ENCODE results near the gene IFITM1. TPM values are rescaled to one million over a fixed set of nuclear protein-coding genes. Genes with fewer than 3 reads are reported as not detected.
"Not testable (repeated sequence)": the region's sequence is repeated elsewhere in the genome, so short reads cannot be mapped to it uniquely, and the experiment has no call there.

IFITM1 gene
- total and polyA plus RNA-seq, 2 donors (not counting 3 experiments of a cell fraction or from before 2014, with no cell fraction given): 11.5 to 24.6 TPM

DNA sequence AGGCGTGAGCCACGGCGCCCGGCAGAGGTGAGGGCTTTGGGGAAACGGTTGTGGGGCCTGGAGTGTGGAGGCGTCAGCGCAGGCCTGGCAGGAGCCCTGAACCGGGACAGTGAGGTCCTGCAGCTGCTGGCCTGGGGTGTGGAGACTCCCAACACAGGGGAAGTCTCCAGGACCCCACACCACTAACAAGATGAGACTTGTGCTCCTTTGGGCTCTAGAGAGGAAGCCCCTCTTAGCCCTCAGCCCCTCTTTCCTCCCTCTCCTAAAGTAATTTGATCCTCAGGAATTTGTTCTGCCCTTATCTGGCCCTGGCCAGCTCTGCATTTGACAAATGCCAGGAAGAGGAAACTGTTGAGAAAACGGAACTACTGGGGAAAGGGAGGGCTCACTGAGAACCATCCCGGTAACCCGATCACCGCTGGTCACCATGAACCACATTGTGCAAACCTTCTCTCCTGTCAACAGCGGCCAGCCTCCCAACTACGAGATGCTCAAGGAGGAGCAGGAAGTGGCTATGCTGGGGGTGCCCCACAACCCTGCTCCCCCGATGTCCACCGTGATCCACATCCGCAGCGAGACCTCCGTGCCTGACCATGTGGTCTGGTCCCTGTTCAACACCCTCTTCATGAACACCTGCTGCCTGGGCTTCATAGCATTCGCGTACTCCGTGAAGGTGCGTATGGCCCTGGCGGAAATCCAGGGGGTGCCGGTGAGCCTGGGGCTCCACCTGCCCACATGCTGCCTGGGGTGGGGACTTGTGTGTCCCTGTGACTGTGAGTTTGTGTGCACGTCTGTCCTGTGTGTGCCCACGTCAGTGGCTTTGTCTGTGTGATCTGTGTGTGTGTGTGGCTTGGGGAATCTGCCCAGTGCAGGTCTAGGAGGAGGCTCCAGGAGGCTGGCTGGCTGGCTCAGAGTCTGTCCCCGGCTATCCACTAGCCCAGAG lies 5.8 kb upstream of the IFITM1 start, which contains the start of gene IFITM2:
Gene IFITM2, plus strand, starts transcription at position 51 of the 943 bp plus-strand sequence. Its CDS starts 377 bp downstream, at position 428.
- Histone ChIP-seq H3K4me2 (ENCODE audit: insufficient read depth, low read length) (peak within 1 kb of the TSS; percentile 84), H3K4me3 (replicated peaks in 1 of 3; ENCODE audit: insufficient read depth in 1 of 3, low read depth in 1 of 3, low read length in 3 of 3) (peak within 1 kb of the TSS; percentile 10 to 70 (median 49)), H3K4me1 (ENCODE audit: control insufficient read depth, extremely low read depth, insufficient read depth, low read length) (peaks cover 15% of the 10 kb centered on the region), H3K79me2 (ENCODE audit: control insufficient read depth, insufficient read depth, low read length) (peaks cover 13% of the 10 kb centered on the region), H3K9ac (replicated peaks; ENCODE audit: extremely low read depth, insufficient read depth, low read length) (peak within 1 kb of the TSS; percentile 13), H3K27ac (ENCODE audit: insufficient read depth, low read depth, low read length) (peak within 1 kb of the TSS; percentile 6), H2AFZ (ENCODE audit: low read depth, low read length) (peak within 1 kb of the TSS; percentile 14)
- DNase-seq (ENCODE audit: low read depth, low spot score): peak; percentile 71
- peak; percentile 94 for FAIRE-seq
- ChIA-PET POLR2A (interaction anchor here (1.0 kb wide), 1 partner anchor 48 kb away, joined by 7 read pairs; no protein-coding TSS in a partner anchor), CTCF (interaction anchor here (0.8 to 4.3 kb wide), 6 partner anchors 9 to 140 kb away, joined by 3 to 79 read pairs (median 10); partner anchors contain the start of gene IFITM3)
- intact Hi-C loops (cut with micrococcal nuclease): loop anchor here (1.0 to 5.0 kb wide), 4 partner anchors 48 to 209 kb away; partner anchors contain the start of genes BET1L, PSMD13, RIC8A and SIRT3
- H3K9me3 ChIP-seq (replicated peaks; ENCODE audit: control insufficient read depth, insufficient read depth, low read length); H3K27me3 ChIP-seq (ENCODE audit: control insufficient read depth in 2 of 2, insufficient read depth in 2 of 2, low read length in 2 of 2); H3K36me3 ChIP-seq (ENCODE audit: control insufficient read depth in 2 of 2, extremely low read depth in 1 of 2, insufficient read depth in 2 of 2, low read length in 2 of 2); dilution Hi-C loops (cut with MboI; ENCODE audit: extremely low pct_ligation_motif_present, low sequenced_read_pairs); H4K20me1 ChIP-seq (replicated peaks; ENCODE audit: control insufficient read depth, extremely low read depth, insufficient read depth, low read length); H3K9me1 ChIP-seq (replicated peaks; ENCODE audit: control insufficient read depth, extremely low read depth, insufficient read depth, low read length): not testable (repeated sequence)
- peak; percentile 90 for TF ChIP-seq POLR2A (IDR thresholded peaks at IDR 0.05; ENCODE audit: low read depth, low read length)
- TF ChIP-seq, protein P1, sequence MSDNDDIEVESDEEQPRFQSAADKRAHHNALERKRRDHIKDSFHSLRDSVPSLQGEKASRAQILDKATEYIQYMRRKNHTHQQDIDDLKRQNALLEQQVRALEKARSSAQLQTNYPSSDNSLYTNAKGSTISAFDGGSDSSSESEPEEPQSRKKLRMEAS (IDR thresholded peaks at IDR 0.05; ENCODE audit: insufficient read depth, insufficient read length): peak; percentile 27
- BruUV-seq (replicated peaks): TSS peak; percentile 98

DNA sequence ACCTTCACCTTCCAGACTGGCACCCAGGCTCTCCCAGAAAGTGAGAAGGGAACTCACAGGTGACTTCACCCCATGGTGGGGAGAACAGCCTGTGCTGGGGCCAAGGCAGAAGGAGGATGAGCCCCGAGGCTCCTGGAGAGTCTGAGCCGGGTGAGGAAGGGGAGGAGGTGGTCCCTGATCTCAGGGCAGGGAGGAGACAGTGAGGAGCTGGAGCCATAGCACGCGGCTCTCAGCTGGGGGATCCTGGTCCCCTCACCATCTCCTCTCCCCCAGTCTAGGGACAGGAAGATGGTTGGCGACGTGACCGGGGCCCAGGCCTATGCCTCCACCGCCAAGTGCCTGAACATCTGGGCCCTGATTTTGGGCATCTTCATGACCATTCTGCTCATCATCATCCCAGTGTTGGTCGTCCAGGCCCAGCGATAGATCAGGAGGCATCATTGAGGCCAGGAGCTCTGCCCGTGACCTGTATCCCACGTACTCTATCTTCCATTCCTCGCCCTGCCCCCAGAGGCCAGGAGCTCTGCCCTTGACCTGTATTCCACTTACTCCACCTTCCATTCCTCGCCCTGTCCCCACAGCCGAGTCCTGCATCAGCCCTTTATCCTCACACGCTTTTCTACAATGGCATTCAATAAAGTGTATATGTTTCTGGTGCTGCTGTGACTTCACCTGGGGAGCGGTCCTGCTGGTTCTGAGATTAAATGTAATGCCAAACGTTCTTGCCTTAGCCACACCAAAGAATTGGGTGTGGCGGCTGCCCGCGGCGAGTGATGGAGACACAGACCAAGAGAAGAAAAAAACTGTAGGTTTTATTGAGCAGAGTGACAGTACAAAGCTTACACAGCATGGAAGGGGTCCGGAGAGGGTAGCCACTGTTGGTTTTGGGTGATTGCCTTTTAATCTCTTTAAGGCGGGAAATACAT lies 4.8 kb upstream of the IFITM1 start:
- H3K27ac ChIP-seq (ENCODE audit: insufficient read depth, low read depth, low read length); BruUV-seq (replicated peaks); H4K20me1 ChIP-seq (replicated peaks; ENCODE audit: control insufficient read depth, extremely low read depth, insufficient read depth, low read length); H3K36me3 ChIP-seq (ENCODE audit: control insufficient read depth in 2 of 2, extremely low read depth in 1 of 2, insufficient read depth in 2 of 2, low read length in 2 of 2); dilution Hi-C loops (cut with MboI; ENCODE audit: extremely low pct_ligation_motif_present, low sequenced_read_pairs); H3K27me3 ChIP-seq (ENCODE audit: control insufficient read depth in 2 of 2, insufficient read depth in 2 of 2, low read length in 2 of 2); H3K9me1 ChIP-seq (replicated peaks; ENCODE audit: control insufficient read depth, extremely low read depth, insufficient read depth, low read length); H3K9me3 ChIP-seq (replicated peaks; ENCODE audit: control insufficient read depth, insufficient read depth, low read length); DNase-seq (ENCODE audit: low read depth, low spot score); POLR2A ChIA-PET; H2AFZ ChIP-seq (ENCODE audit: low read depth, low read length): not testable (repeated sequence)
- peak overlapping the region; percentile 84 for H3K4me2 ChIP-seq (ENCODE audit: insufficient read depth, low read length)
- H3K9ac ChIP-seq (replicated peaks; ENCODE audit: extremely low read depth, insufficient read depth, low read length): peak overlapping the region; percentile 29
- intact Hi-C loops (cut with micrococcal nuclease): loop anchor here (1.0 to 5.0 kb wide), 4 partner anchors 47 to 208 kb away; partner anchors contain the start of genes BET1L, PSMD13, RIC8A and SIRT3
- peaks cover 17% of the 10 kb centered on the region for H3K4me1 ChIP-seq (ENCODE audit: control insufficient read depth, extremely low read depth, insufficient read depth, low read length)
- H3K4me3 ChIP-seq (replicated peaks in 1 of 3; ENCODE audit: insufficient read depth in 1 of 3, low read depth in 1 of 3, low read length in 3 of 3): peak overlapping the region; percentile 49 to 70 (median 55)
- FAIRE-seq: peak; percentile 52
- H3K79me2 ChIP-seq (ENCODE audit: control insufficient read depth, insufficient read depth, low read length): peaks cover 13% of the 10 kb centered on the region
- CTCF ChIA-PET: interaction anchor here (0.9 to 1.9 kb wide), 3 partner anchors 9 to 140 kb away, joined by 3 to 10 read pairs (median 8); no protein-coding TSS in a partner anchor
